Activated CD4-positive, alpha-beta T cell treated with anti-CD3 and anti-CD28 coated beads, Interleukin-2, Interleukin-4, amounts not matched to agents 100 ng/mL and 50 ng/mL, durations not matched to agents 16 hours and 8 hours (primary cell): ENCODE measurements around the gene TROAP.
"Not testable (repeated sequence)": the region's sequence is repeated elsewhere in the genome, so short reads cannot be mapped to it uniquely, and the experiment has no call there.

Experiments
- DNase-seq: peaks from one replicate; pipeline ENCODE4 v3.0.0-alpha.2; 2020; ENCODE audit warnings: low spot score

The TROAP gene

GRCh38 chr12:49322708-49323523 lies at the start of gene TROAP:
TSS of gene TROAP (plus strand) at chr12:49323255. CDS start at chr12:49323609, 354 bp downstream.
- DNase-seq = peak; percentile 100

- DNase-seq = no peak
Measured at GRCh38 chr12:49273726-49274395, 49.2 kb upstream of the TROAP start.

- DNase-seq = no peak
Measured at GRCh38 chr12:49274396-49275069, 48.5 kb upstream of the TROAP start.

- DNase-seq = no peak
Measured at GRCh38 chr12:49276304-49277290, 46.5 kb upstream of the TROAP start.

- no peak for DNase-seq
Measured at GRCh38 chr12:49277466-49277865, 45.6 kb upstream of the TROAP start.

- DNase-seq = no peak
Measured at GRCh38 chr12:49279706-49280159, 43.3 kb upstream of the TROAP start.

GRCh38 chr12:49280545-49280944 lies 42.5 kb upstream of the TROAP start:
- DNase-seq = not testable (repeated sequence)

GRCh38 chr12:49282302-49282701 lies 40.8 kb upstream of the TROAP start:
- no peak for DNase-seq

- not testable (repeated sequence) for DNase-seq
Measured at GRCh38 chr12:49282740-49283375, 40.2 kb upstream of the TROAP start.

GRCh38 chr12:49283541-49284429 lies 39.3 kb upstream of the TROAP start:
- no peak for DNase-seq

GRCh38 chr12:49284672-49285071 lies 38.4 kb upstream of the TROAP start:
- no peak for DNase-seq

- no peak for DNase-seq
Measured at GRCh38 chr12:49287876-49288275, 35.2 kb upstream of the TROAP start.

GRCh38 chr12:49288412-49288853 lies 34.6 kb upstream of the TROAP start:
- DNase-seq = peak; percentile 78

- no peak for DNase-seq
Measured at GRCh38 chr12:49288922-49289555, 34.0 kb upstream of the TROAP start.

- no peak for DNase-seq
Measured at GRCh38 chr12:49292729-49293055, 30.4 kb upstream of the TROAP start.

GRCh38 chr12:49293056-49293956 lies 29.7 kb upstream of the TROAP start:
- DNase-seq = no peak

GRCh38 chr12:49294086-49294803 lies 28.8 kb upstream of the TROAP start:
- no peak for DNase-seq

- DNase-seq = no peak
Measured at GRCh38 chr12:49294804-49295081, 28.3 kb upstream of the TROAP start.
